Brain microvascular endothelial cell (primary cell): Measurements from ENCODE around the gene FOSB.

ENCODE experiments used
- DNase-seq: peaks from one replicate; pipeline ENCODE4 v3.0.0-alpha.2; 2020
- H3K27ac ChIP-seq: fragments of 250-450 bp; sonication (Bioruptor Pico); 2 replicates; pipeline ENCODE4 v1.5.1; 2020; ENCODE audit warnings: mild to moderate bottlenecking, moderate library complexity
- H3K27me3 ChIP-seq: fragments of 250-450 bp; sonication (Bioruptor Pico); replicated peaks from 2 replicates; pipeline ENCODE4 v1.5.1; 2020; ENCODE audit warnings: mild to moderate bottlenecking
- H3K36me3 ChIP-seq: fragments of 250-450 bp; sonication (Bioruptor Pico); replicated peaks from 2 replicates; pipeline ENCODE4 v1.5.1; 2020; ENCODE audit warnings: mild to moderate bottlenecking
- H3K4me3 ChIP-seq: 2 replicates; pipeline ENCODE4 v1.5.1; 2011; ENCODE audit warnings: low read depth, mild to moderate bottlenecking, control low read depth, low read length, moderate library complexity
- in situ Hi-C: cut with HindIII; loops from 2 replicates; pipeline ENCODE4 v1.10.0; 2017; ENCODE audit warnings: low sequenced_read_pairs, low pct_ligation_motif_present
- TF ChIP-seq, protein P1 (sequence below): IDR thresholded peaks from 2 replicates; pipeline ENCODE4 v1.5.1; 2011; ENCODE audit warnings: low read depth, mild to moderate bottlenecking, moderate library complexity, low read length, control low read depth, inconsistent platforms; ENCODE audit errors: missing control alignments

The FOSB gene

DNA sequence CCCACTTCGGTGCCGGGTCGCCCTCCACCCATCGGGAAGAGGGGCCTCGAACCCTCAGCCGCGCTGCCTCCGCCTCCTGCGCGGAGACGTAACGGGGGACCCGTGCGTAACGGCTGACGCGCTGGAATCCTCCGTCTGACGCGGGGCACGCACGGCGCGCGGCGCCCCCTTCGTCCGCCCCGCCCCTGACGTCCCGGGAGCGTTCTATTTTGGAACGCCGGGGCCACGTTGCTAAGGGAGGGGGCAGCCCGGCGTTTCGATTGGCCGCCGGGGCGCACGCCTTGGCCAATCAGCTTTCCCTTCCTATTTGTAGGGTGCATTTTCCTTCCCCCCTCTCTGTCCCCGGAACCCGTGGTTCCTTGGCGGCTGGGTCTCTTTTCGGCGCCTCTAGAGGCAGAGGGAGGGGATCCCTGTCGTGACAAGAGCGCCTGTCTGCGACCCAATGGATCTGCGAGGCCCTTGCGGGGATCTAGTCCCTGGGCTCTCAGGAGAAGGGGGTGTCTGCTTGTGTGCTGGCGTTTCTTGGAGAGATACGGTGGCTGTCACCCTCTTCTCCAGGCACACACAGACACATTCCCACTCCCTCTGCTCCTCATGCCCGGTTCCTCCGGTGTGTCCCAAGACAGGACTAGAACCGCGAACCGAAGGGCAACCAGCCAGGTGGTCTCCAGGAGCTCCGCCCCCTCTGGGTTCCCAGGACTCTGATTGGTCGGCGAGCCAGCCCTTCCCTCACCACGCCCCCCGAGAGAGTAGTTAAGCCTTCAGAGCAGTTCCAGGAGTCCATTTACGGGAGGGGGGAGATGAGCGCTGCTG is 1.5 kb downstream of the FOSB start:
- Histone ChIP-seq H3K27me3 (no peaks in the 10 kb centered on the region), H3K36me3 (no peaks in the 10 kb centered on the region), H3K4me3 (peak overlapping the region; percentile 97), H3K27ac (peak overlapping the region; percentile 99)
- TF ChIP-seq, protein P1, sequence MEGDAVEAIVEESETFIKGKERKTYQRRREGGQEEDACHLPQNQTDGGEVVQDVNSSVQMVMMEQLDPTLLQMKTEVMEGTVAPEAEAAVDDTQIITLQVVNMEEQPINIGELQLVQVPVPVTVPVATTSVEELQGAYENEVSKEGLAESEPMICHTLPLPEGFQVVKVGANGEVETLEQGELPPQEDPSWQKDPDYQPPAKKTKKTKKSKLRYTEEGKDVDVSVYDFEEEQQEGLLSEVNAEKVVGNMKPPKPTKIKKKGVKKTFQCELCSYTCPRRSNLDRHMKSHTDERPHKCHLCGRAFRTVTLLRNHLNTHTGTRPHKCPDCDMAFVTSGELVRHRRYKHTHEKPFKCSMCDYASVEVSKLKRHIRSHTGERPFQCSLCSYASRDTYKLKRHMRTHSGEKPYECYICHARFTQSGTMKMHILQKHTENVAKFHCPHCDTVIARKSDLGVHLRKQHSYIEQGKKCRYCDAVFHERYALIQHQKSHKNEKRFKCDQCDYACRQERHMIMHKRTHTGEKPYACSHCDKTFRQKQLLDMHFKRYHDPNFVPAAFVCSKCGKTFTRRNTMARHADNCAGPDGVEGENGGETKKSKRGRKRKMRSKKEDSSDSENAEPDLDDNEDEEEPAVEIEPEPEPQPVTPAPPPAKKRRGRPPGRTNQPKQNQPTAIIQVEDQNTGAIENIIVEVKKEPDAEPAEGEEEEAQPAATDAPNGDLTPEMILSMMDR: no peak
- DNase-seq: peak; percentile 81
- in situ Hi-C loops: no loop called here

DNA sequence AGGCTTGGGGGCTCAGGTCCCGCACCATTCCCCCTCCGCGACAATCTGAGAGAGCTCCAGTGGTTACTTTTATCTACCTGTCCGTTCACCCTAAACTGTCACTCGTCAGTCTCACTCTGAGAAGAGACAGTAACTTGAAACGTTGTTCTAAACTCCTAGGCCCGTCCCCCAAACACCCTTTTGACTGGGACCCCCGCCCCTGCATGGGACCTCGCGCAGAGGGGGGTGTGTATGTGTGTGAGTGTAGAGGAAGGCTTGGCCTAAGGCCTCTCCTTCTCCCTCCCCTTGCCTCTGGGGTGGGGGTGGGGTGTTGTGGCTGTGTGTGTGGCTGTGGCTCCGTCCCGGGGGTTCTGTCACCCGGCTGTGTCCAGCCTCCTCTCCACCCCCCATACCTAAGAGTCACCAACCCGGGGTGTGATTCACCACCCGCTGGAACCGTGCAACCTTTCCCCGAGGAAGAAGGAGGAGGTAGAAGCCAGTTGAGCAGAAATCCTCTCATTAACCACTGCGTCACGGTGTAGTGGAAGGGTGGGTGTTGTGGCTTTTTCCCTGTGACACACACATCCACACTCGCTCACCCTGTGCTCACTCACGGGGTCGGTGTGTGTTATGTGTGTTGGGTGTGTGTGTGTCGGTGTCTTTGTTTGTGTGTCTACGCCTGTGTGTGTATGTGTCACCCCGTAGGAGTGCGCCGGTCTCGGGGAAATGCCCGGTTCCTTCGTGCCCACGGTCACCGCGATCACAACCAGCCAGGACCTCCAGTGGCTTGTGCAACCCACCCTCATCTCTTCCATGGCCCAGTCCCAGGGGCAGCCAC is 2.4 kb downstream of the FOSB start:
- in situ Hi-C loops: no loop called here
- DNase-seq: peak; percentile 53
- TF ChIP-seq, protein P1: no peak
- Histone ChIP-seq H3K36me3 (no peaks in the 10 kb centered on the region), H3K4me3 (peak overlapping the region; percentile 97), H3K27me3 (no peaks in the 10 kb centered on the region), H3K27ac (peak overlapping the region; percentile 99)

DNA sequence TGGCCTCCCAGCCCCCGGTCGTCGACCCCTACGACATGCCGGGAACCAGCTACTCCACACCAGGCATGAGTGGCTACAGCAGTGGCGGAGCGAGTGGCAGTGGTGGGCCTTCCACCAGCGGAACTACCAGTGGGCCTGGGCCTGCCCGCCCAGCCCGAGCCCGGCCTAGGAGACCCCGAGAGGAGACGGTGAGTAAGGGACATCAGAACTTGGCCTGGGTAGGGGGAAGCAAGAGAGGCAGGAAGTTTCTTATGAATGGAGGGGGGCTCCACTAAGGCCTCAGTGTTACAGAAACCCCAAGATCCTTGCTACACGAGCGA is 2.9 kb downstream of the FOSB start:
- in situ Hi-C loops: no loop called here
- Histone ChIP-seq H3K27me3 (no peaks in the 10 kb centered on the region), H3K36me3 (no peaks in the 10 kb centered on the region), H3K27ac (no peak overlapping the region), H3K4me3 (peak overlapping the region; percentile 97)
- TF ChIP-seq, protein P1: no peak
- no peak for DNase-seq

DNA sequence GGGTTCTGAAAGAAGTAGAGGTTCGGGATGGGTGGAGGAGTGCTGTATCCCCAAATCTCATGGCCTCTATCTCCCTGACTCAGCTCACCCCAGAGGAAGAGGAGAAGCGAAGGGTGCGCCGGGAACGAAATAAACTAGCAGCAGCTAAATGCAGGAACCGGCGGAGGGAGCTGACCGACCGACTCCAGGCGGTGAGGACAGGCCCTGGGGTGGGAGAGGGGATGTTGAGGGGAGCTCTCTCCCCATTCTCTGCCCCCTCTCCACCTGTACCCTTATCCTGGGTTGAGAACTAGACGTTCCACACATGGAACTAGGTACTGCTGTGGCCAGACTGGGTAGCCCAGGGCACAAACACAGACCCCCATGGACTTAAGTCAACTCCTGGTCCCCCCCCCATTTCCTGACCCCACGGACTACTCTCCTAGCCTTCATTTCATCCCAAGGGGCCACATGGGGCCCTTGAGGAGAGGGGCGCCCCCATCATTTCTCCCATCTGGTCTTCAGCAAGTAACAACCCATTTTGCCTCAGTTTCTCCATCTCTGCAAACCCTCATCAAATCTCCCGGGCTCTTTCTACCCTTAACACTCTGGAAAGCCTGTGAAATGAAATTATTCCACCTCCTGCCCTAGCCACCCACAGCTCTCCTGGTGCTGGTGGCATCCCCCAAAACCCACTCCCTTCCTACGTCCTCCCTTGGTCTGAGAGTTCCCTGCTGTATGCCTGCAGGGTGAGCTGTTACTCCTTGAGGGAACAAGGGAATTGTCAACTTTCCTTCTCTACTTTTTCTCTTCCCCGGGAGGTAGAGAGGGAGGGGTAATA is 3.5 kb downstream of the FOSB start:
- H3K27ac ChIP-seq: no peak overlapping the region
- H3K4me3 ChIP-seq: no peak overlapping the region
- no peak for DNase-seq
- in situ Hi-C loops: no loop called here
- no peaks in the 10 kb centered on the region for H3K36me3 ChIP-seq
- TF ChIP-seq, protein P1: no peak
- no peaks in the 10 kb centered on the region for H3K27me3 ChIP-seq

DNA sequence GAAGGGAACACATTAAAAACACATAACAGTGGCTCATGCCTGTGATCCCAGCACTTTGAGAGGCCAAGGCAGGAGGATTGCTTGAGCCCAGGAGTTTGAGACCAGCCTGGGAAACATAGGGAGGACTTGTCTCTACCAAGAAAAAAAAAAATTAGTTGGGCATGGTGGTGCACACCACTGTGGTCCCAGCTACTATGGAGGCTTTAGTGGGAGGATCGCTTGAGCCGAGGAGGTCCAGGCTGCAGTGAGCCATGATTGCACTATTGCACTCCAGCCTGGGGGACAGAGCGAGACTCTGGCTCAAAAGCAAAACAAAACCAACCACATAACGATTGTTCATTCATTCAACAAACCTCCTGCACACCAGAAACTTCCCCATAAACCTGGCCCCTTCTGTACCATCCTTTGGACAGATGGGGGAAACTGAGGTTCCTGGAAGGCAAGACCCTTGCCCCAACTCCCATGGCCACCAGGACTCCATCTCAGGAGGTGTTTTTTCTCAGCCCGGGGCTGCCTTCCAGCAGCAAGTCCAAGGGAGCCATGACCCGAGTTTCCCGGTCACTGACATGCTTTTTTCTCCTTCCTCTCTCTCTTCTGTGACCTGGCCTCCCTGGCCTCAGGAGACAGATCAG is 4.3 kb downstream of the FOSB start:
- Histone ChIP-seq H3K4me3 (peak overlapping the region; percentile 33), H3K27me3 (no peaks in the 10 kb centered on the region), H3K27ac (no peak overlapping the region), H3K36me3 (no peaks in the 10 kb centered on the region)
- TF ChIP-seq, protein P1: no peak
- in situ Hi-C loops: no loop called here
- no peak for DNase-seq
